GDM1 (cell line): ENCODE data around the gene ZNF622.
A peak's percentile ranks its signal among the peaks of the same experiment; 100 is the strongest.
"Not testable (repeated sequence)": the region's sequence is repeated elsewhere in the genome, so short reads cannot be mapped to it uniquely, and the experiment has no call there.

Experiments used
- DNase-seq: peaks from one replicate; lab custom pipeline; 2025; lab: John Stamatoyannopoulos, UW

Gene ZNF622

GRCh38 chr5:16480821-16481538, 15.4 kb upstream of the ZNF622 start:
- DNase-seq: no peak

- DNase-seq: no peak
Observed at GRCh38 chr5:16480144-16480543, 14.5 kb upstream of the ZNF622 start.

GRCh38 chr5:16477541-16477940, 11.9 kb upstream of the ZNF622 start:
- DNase-seq: no peak

DNA sequence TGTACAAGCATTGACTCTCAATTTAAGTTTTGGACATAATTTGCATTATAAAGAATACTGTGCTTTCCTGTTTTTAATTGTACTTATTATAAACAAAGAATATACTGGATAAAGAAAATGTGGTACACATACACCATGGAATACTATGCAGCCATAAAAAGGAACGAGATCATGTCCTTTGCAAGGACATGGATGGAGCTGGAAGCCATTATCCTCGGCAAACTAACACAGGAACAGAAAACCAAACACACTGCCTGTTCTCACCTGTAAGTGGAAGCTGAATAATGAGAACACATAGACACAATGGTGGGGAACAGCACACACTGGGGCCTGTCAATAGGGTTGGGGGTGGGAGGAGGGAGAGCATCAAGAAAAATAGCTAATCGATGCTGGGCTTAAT, 10.8 kb upstream of the ZNF622 start:
- not testable (repeated sequence) for DNase-seq

DNA sequence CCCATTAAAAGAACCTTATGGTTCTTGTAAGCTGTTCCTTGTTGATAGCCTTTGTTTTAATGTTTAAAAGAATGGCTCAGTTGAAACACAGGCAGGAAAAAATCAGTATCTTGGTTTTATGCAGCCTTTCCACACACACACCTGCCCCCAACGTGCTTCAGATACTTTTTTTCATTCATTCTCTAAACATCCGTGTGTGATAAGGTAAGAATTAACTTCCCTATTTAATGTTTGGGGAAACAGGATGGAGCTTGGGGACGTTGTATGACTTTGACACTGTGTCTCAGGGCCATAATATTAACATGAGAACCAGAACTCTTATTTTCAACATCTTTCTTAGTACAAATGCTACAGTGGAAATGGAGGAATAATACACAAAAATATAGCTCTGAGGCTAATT, 5.8 kb upstream of the ZNF622 start:
- no peak for DNase-seq

DNA sequence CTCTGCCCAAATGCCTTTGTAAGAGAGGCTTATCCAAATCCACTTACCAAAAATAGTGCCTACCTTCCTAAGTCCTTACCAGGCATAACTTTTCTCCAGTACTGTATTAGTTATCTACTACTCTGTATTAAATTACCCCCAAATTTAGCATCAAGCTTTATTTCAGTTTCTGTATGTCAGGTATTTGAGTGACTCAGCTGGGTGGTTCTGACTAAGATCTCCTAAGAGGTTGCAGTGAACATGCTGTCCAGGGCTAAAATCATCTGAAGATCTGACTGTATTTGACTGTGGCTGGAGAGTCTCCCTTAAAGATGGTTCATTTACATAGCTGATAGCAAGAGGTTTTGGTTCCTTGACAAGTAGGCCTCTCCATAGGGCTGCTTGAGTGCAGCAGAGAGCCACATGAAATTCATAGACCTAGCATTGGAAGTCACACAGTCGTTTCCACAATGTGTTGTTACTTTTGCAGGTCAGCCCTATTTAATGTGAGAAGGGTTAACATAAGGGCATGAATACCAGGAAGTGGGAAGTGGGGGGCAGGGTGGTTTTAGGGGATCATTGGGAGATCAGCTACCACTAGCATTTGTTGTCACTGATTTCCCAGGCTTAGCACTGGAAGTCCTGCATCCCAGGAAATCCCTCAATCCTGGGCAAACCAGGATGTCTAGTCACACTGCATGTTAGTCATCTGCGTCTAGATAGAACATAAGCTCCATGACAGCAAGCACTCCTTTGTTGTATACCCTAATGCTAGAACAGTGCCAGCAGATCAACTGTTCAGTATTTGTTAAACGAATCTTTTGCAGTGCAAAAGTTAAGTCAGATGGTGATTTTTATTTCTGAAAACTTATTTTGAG, 2.0 kb upstream of the ZNF622 start:
- DNase-seq: no peak

- no peak for DNase-seq
Observed at GRCh38 chr5:16464664-16465543, 696 bp downstream of the ZNF622 start.

- DNase-seq: no peak
Observed at GRCh38 chr5:16464231-16464630, 1.4 kb downstream of the ZNF622 start.

DNA sequence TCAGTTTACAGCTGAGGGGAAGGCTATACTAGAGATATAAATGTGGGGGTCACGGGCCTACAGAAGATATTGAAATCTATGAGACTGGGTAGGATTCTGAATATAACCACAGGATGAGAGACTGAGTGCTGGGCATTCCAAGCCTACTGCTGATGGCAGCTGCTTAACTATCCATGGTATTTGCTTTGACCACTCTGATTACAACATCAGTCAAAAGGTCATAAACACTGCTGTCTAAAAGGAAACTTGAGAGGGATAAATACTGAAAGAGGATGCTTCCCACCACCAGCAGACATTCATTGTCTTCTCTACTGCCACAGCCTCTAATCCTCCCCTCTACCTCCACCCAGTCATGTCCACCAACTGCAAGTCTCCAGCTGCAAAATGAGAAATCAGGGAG, 3.8 kb downstream of the ZNF622 start:
- no peak for DNase-seq

GRCh38 chr5:16461026-16461425, 4.6 kb downstream of the ZNF622 start:
- DNase-seq: no peak

DNA sequence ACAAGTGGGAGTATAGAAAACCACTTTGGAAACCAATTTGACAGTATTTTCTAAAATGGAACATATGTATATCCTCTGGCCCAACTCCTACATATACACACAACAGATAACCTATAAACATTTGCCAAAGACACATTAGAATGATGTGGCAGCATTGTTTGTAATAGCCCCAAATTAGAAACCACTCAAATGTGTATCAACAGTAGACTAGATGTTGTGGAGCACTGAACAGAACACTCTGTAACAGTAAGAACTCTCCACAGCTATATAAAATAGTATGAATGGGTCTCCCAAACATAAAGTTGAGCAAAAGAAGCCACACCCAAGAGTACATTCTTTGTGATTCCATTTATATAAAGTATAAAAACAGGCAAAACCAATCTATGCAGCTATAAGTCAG, 6.1 kb downstream of the ZNF622 start:
- no peak for DNase-seq

DNA sequence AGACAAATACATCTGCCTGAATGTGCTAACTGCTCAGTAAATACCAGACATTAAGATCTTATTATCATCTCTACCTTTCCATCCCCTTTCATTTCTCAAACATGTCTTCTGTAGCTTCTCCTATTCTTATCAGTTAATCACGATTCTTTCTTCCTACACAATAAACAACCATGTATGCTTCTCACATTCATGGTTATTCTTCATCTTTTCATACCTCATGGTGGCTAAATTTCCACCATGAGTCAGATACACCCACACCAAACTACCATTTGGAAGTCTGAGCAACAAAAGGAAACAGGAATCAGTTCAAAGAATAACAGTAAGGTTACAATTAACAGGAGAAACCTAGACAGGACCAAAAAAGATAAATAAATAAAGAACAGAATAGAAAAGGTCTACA, 7.7 kb downstream of the ZNF622 start:
- no peak for DNase-seq

- DNase-seq: no peak
Observed at GRCh38 chr5:16457451-16457850, 8.1 kb downstream of the ZNF622 start.

DNA sequence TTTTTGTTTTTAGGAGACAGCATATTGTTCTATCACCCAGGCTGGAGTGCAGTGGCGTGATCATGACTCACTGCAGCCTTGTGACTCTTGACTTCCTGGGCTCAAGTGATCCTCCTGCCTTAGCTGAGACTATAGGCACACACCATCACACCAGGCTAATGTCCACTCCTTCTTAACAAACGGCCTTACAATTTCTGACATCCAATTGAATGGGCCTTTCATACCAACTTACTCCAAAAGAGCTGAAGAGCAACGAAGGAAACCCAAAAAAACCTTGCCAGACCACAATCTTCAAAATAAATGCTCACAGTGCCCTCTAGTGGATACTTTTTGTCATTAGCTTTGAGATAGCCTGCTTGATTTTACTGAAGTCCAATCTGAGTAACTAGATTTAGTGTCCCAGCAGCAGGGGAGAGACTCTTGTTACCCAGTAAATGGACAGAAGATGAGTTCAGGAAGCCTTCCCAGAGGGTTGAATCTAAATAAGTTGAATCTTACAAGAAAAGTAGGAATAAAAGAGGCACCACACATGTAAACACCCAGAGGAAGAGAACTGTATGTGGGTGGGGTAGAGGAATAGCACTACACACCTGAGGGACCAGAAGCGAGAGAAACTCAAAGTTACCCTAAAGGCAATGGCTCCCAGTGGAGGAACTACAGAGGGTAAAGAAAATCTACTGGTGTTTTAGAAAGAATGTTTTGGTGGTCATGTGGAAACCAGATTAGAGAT, 9.3 kb downstream of the ZNF622 start:
- peak; percentile 11 for DNase-seq

DNA sequence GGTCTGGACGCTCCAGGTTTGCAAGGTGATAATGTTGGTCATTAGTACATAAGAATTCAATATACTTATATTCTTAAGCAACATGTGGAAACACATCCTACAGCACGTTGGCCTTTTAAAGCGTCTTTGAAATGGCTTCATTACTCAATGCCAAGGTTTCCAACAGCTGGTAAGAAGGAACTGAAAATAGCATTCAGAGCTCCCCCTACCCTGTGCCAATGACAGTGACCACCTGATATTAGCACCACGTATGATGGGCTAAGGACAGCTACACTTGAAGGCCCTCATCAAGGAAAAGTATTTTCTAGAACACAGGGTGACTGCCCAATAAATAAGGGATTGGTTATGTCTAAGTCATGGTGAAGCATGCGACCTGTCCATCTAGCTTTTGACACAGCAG, 9.9 kb downstream of the ZNF622 start:
- DNase-seq: no peak

GRCh38 chr5:16454686-16455085, 10.9 kb downstream of the ZNF622 start:
- DNase-seq: no peak

- no peak for DNase-seq
Observed at GRCh38 chr5:16453609-16454008, 12.0 kb downstream of the ZNF622 start.

- DNase-seq: no peak
Observed at GRCh38 chr5:16450163-16450562, 15.4 kb downstream of the ZNF622 start.

DNA sequence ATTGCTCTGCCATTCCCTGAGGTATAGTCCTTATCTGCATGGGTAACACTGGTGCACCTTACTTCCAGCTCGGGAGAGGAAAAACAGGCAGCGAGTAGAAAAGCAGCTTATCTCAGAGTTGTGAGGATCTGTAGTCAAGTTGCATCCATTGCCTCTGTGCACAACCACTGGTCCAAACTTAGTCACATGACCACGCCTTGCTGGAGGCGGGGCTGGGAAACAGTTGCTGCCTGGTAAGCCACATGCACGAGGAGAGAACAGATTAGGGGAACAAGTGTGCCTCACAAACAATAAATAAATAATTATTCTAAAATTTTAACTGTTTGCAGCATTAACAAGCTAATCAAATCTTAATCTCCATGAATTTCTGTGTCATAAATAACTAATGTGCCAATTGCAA, 18.6 kb downstream of the ZNF622 start:
- no peak for DNase-seq

GRCh38 chr5:16437977-16438376, 27.6 kb downstream of the ZNF622 start:
- DNase-seq: no peak

- DNase-seq: not testable (repeated sequence)
Observed at GRCh38 chr5:16436065-16436682, 29.4 kb downstream of the ZNF622 start.
